Astrocyte (in vitro differentiated cells and primary cell): Measurements from ENCODE around the gene LIPE. TPM values are rescaled to one million over a fixed set of nuclear protein-coding genes. Genes with fewer than 3 reads are reported as not detected.

Experiments used
- DNase-seq: peaks from one replicate; pipeline ENCODE4 v3.0.0-alpha.2; 2010; ENCODE audit warnings: low read depth
- FAIRE-seq: peaks from 2 replicates; lab custom pipeline; 2011; peaks lifted over from hg19 to GRCh38; lab: Jason Lieb, UNC
- H2AFZ ChIP-seq: 2 replicates; pipeline ENCODE4 v1.6.0; 2012; ENCODE audit warnings: low read depth, low read length, inconsistent platforms
- H3K27ac ChIP-seq: 2 replicates; pipeline ENCODE4 v1.5.1; 2011; ENCODE audit warnings: low read depth, low read length, inconsistent platforms
- H3K27me3 ChIP-seq: 2 replicates; pipeline ENCODE4 v1.6.0; 2011; ENCODE audit warnings: low read length, inconsistent platforms; ENCODE audit not compliant: insufficient read depth
- H3K36me3 ChIP-seq: 2 replicates; pipeline ENCODE4 v1.5.1; 2011; ENCODE audit warnings: low read length, inconsistent platforms; ENCODE audit not compliant: insufficient read depth
- H3K4me1 ChIP-seq: 2 replicates; pipeline ENCODE4 v1.5.1; 2011; ENCODE audit warnings: low read length, inconsistent platforms; ENCODE audit not compliant: insufficient read depth
- H3K4me2 ChIP-seq: 2 replicates; pipeline ENCODE4 v1.6.0; 2012; ENCODE audit warnings: low read length, inconsistent platforms
- H3K4me3 ChIP-seq: 2 replicates; pipeline ENCODE4 v1.5.1; 2011; ENCODE audit warnings: low read depth, mild to moderate bottlenecking, low read length, inconsistent platforms; ENCODE audit not compliant: insufficient read depth
- H3K79me2 ChIP-seq: 2 replicates; pipeline ENCODE4 v1.6.0; 2012; ENCODE audit warnings: mild to moderate bottlenecking, low read length, inconsistent platforms; ENCODE audit not compliant: insufficient read depth
- H3K9ac ChIP-seq: 2 replicates; pipeline ENCODE4 v1.6.0; 2012; ENCODE audit warnings: mild to moderate bottlenecking, low read length, inconsistent platforms
- H3K9me3 ChIP-seq: 2 replicates; pipeline ENCODE4 v1.5.1; 2012; ENCODE audit warnings: low read depth, mild to moderate bottlenecking, low read length, inconsistent platforms; ENCODE audit not compliant: insufficient read depth
- H4K20me1 ChIP-seq: 2 replicates; pipeline ENCODE4 v1.6.0; 2012; ENCODE audit warnings: low read length, inconsistent platforms; ENCODE audit not compliant: insufficient read depth
- H3K27ac Mint-ChIP-seq: one replicate; pipeline ENCODE4 v1.8.0; 2021; ENCODE audit warnings: mild to moderate bottlenecking, mixed read lengths; ENCODE audit not compliant: unreplicated experiment
- H3K27me3 Mint-ChIP-seq: one replicate; pipeline ENCODE4 v1.8.0; 2021; ENCODE audit warnings: low read depth, mixed read lengths; ENCODE audit not compliant: unreplicated experiment
- H3K36me3 Mint-ChIP-seq: one replicate; pipeline ENCODE4 v1.8.0; 2021; ENCODE audit warnings: low read depth, mixed read lengths; ENCODE audit not compliant: unreplicated experiment
- H3K4me1 Mint-ChIP-seq: one replicate; pipeline ENCODE4 v1.8.0; 2021; ENCODE audit warnings: low read depth, mixed read lengths; ENCODE audit not compliant: unreplicated experiment
- H3K4me3 Mint-ChIP-seq: one replicate; pipeline ENCODE4 v1.8.0; 2021; ENCODE audit warnings: mild to moderate bottlenecking, moderate library complexity, mixed read lengths; ENCODE audit not compliant: unreplicated experiment
- H3K9me3 Mint-ChIP-seq: one replicate; pipeline ENCODE4 v1.8.0; 2021; ENCODE audit warnings: mild to moderate bottlenecking, mixed read lengths; ENCODE audit not compliant: unreplicated experiment
- EZH2 ChIP-seq: IDR thresholded peaks from 2 replicates; pipeline ENCODE4 v1.6.1; 2012; ENCODE audit warnings: mild to moderate bottlenecking, low read length, inconsistent platforms; ENCODE audit not compliant: insufficient read depth
- total RNA-seq: library from RNA; stranded (reverse); gene quantifications from 2 replicates; pipeline ENCODE4 v1.2.1, GENCODE V29; 2021
- TF ChIP-seq, protein P1 (sequence below): IDR thresholded peaks from 2 replicates; pipeline ENCODE4 v1.5.1; 2011; ENCODE audit warnings: low read depth, mild to moderate bottlenecking, inconsistent platforms, low read length, moderate library complexity; ENCODE audit not compliant: insufficient read depth

LIPE gene
- total RNA-seq, 1 donor from 2014 or later = 2.0 TPM

DNA sequence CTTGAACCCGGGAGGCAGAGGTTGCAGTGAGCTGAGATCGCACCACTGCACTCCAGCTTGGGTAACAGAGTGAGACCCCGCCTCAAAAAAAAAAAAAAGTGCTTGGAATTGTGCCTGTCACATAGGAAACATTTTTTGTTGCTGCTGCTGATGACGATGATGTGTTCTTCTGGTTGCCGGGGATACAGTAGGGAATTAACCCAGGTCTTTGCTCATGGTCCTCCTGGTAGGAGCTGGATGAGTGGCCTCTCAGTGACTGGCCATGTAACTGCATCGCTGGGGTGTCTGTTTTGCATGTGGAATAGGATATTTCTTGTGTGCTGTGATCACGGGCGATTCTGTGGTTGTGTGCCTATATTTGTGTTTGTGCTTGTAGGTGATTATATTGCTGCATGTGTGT lies 32.4 kb downstream of the LIPE start:
- no peak overlapping the region for H3K27ac ChIP-seq
- H3K27ac Mint-ChIP-seq = no peak overlapping the region
- H3K9ac ChIP-seq = no peak overlapping the region
- H3K4me2 ChIP-seq = no peak overlapping the region
- H3K9me3 ChIP-seq = no peaks in the 10 kb centered on the region
- peaks cover 3% of the 10 kb centered on the region for H3K79me2 ChIP-seq
- H3K4me1 Mint-ChIP-seq = peaks cover 10% of the 10 kb centered on the region
- peaks cover 19% of the 10 kb centered on the region for H3K27me3 Mint-ChIP-seq
- FAIRE-seq (no peak), DNase-seq (no peak)
- TF ChIP-seq, protein P1, sequence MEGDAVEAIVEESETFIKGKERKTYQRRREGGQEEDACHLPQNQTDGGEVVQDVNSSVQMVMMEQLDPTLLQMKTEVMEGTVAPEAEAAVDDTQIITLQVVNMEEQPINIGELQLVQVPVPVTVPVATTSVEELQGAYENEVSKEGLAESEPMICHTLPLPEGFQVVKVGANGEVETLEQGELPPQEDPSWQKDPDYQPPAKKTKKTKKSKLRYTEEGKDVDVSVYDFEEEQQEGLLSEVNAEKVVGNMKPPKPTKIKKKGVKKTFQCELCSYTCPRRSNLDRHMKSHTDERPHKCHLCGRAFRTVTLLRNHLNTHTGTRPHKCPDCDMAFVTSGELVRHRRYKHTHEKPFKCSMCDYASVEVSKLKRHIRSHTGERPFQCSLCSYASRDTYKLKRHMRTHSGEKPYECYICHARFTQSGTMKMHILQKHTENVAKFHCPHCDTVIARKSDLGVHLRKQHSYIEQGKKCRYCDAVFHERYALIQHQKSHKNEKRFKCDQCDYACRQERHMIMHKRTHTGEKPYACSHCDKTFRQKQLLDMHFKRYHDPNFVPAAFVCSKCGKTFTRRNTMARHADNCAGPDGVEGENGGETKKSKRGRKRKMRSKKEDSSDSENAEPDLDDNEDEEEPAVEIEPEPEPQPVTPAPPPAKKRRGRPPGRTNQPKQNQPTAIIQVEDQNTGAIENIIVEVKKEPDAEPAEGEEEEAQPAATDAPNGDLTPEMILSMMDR = no peak
- no peak for TF ChIP-seq EZH2
- H3K4me3 Mint-ChIP-seq = no peak overlapping the region
- no peaks in the 10 kb centered on the region for H3K36me3 ChIP-seq
- peaks cover 11% of the 10 kb centered on the region for H3K4me1 ChIP-seq
- no peaks in the 10 kb centered on the region for H3K9me3 Mint-ChIP-seq
- H3K4me3 ChIP-seq = no peak overlapping the region
- H3K27me3 ChIP-seq = peaks cover 8% of the 10 kb centered on the region
- H2AFZ ChIP-seq = no peak overlapping the region
- H3K36me3 Mint-ChIP-seq = no peaks in the 10 kb centered on the region
- no peaks in the 10 kb centered on the region for H4K20me1 ChIP-seq

DNA sequence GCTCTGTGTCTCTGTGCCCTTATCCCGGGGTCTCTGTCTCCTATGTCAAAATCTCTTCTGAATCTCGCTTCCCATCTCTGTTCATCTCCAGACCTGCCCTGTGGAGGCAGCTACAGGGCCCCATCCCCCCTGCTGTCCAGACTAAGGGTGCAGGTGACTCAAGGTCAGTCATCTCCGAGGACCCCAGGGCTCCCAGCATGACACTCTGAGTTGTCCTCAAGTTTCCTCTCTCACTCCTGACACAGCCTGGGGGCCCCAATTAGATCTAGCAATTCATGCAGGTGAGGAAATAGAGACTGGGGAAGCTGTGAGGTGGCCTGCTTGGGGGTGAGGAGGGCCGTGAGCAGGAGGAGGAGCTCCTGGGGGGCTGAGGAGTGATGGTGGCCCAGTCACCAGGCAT lies 35.0 kb downstream of the LIPE start:
- peaks cover 12% of the 10 kb centered on the region for H3K27me3 ChIP-seq
- no peaks in the 10 kb centered on the region for H3K79me2 ChIP-seq
- peaks cover 2% of the 10 kb centered on the region for H3K9me3 Mint-ChIP-seq
- no peak overlapping the region for H3K4me3 ChIP-seq
- H4K20me1 ChIP-seq = no peaks in the 10 kb centered on the region
- no peak for DNase-seq
- TF ChIP-seq, protein P1 = no peak
- TF ChIP-seq EZH2 = no peak
- H3K27me3 Mint-ChIP-seq = peaks cover 21% of the 10 kb centered on the region
- no peak overlapping the region for H2AFZ ChIP-seq
- H3K36me3 ChIP-seq = no peaks in the 10 kb centered on the region
- H3K4me3 Mint-ChIP-seq = no peak overlapping the region
- peaks cover 4% of the 10 kb centered on the region for H3K4me1 ChIP-seq
- no peaks in the 10 kb centered on the region for H3K36me3 Mint-ChIP-seq
- H3K27ac ChIP-seq = no peak overlapping the region
- H3K4me1 Mint-ChIP-seq = peaks cover 2% of the 10 kb centered on the region
- no peak overlapping the region for H3K4me2 ChIP-seq
- no peaks in the 10 kb centered on the region for H3K9me3 ChIP-seq
- FAIRE-seq = no peak
- no peak overlapping the region for H3K9ac ChIP-seq
- no peak overlapping the region for H3K27ac Mint-ChIP-seq

DNA sequence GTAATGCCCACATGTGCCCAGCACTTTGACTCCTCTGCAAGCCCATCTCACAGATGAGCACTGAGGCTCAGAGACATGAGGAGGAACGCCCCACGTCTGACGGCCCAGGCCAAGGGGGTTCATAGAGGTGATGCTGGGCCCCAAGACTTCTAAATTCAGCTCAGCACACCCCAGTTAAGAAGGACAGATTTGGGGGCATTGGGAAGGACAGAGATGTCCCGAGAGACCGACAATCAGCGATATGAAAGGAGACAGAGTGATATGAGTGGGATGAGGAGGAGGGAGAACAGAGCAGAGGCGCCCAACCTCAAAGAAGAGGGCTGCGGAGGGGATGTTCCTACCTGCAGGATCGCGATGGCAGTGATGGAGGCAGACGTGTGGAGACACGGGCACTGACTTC lies 37.3 kb downstream of the LIPE start, which contains the start of gene CNFN:
CNFN (minus strand) TSS at position 399 of the 400 bp plus-strand sequence. CDS start 1,260 bp downstream, outside the sequence.
- Histone ChIP-seq H3K4me1 (no peaks in the 10 kb centered on the region), H3K4me2 (no peak within 1 kb of the TSS), H3K27me3 (peaks cover 12% of the 10 kb centered on the region), H2AFZ (no peak within 1 kb of the TSS), H3K27ac (no peak within 1 kb of the TSS), H3K79me2 (no peaks in the 10 kb centered on the region), H4K20me1 (no peaks in the 10 kb centered on the region), H3K9ac (no peak within 1 kb of the TSS), H3K4me3 (no peak within 1 kb of the TSS), H3K36me3 (no peaks in the 10 kb centered on the region), H3K9me3 (no peaks in the 10 kb centered on the region)
- no peaks in the 10 kb centered on the region for H3K4me1 Mint-ChIP-seq
- peaks cover 23% of the 10 kb centered on the region for H3K27me3 Mint-ChIP-seq
- no peaks in the 10 kb centered on the region for H3K36me3 Mint-ChIP-seq
- TF ChIP-seq EZH2 = no peak
- TF ChIP-seq, protein P1 = no peak
- DNase-seq (no peak), FAIRE-seq (no peak)
- no peak within 1 kb of the TSS for H3K4me3 Mint-ChIP-seq
- H3K27ac Mint-ChIP-seq = no peak within 1 kb of the TSS
- peaks cover 2% of the 10 kb centered on the region for H3K9me3 Mint-ChIP-seq
